ENCODE data around the gene IL1R1.

- no peak for TF ChIP-seq CTCF (IDR thresholded peaks at IDR 0.05)
- TF ChIP-seq POLR2AphosphoS5 (IDR thresholded peaks at IDR 0.05; ENCODE audit: insufficient read depth in 1 of 2, low read depth in 1 of 2) = no peak
- TF ChIP-seq POLR2A (IDR thresholded peaks at IDR 0.05) = no peak
Measured at GRCh38 chr2:102098756-102099155, 43.8 kb upstream of the IL1R1 start.
